Left ventricle myocardium inferior (tissue), 1 donor: ENCODE results near the gene KANSL1. TPM values are rescaled to one million over a fixed set of nuclear protein-coding genes. Genes with fewer than 3 reads are reported as not detected.

Source experiments
- DNase-seq: peaks from one replicate; pipeline ENCODE4 v3.0.0-alpha.2; 2020
- H3K27ac ChIP-seq: fragments of 200-600 bp; replicated peaks from 2 replicates; pipeline ENCODE4 v1.8.0; 2021
- H3K27me3 ChIP-seq: fragments of 200-600 bp; 2 replicates; pipeline ENCODE4 v1.8.0; 2021; ENCODE audit warnings: low read depth
- H3K36me3 ChIP-seq: fragments of 200-600 bp; 2 replicates; pipeline ENCODE4 v1.8.0; 2021
- H3K4me1 ChIP-seq: fragments of 200-600 bp; 2 replicates; pipeline ENCODE4 v1.8.0; 2021
- H3K4me3 ChIP-seq: fragments of 200-600 bp; 2 replicates; pipeline ENCODE4 v1.8.0; 2021; ENCODE audit warnings: mild to moderate bottlenecking, moderate library complexity
- H3K9me3 ChIP-seq: fragments of 200-600 bp; replicated peaks from 2 replicates; pipeline ENCODE4 v1.8.0; 2021
- intact Hi-C: fragments of 100-400 bp; cut with micrococcal nuclease; formaldehyde crosslinking; loops from one replicate; pipeline ENCODE4 v1.11.0; 2022
- total RNA-seq: library from RNA; stranded (reverse); fragmentation: NEBNext Ultra II Directional; extraction: Animal tissue kit (Norgen Biotek cat#: 25700); gene quantifications from one replicate; pipeline ENCODE4 v1.2.1, GENCODE V29; 2021
- TF ChIP-seq, protein P1 (sequence below): fragments of 200-600 bp; IDR thresholded peaks from 2 replicates; pipeline ENCODE4 v1.8.0; 2021; ENCODE audit warnings: antibody characterized with exemption, mild to moderate bottlenecking, borderline replicate concordance
- donor health status: DM: no; HTN: yes; CAD: no; lungs with severe emphysema.

The KANSL1 gene
- total RNA-seq, 1 donor from 2014 or later = 23.7 TPM

DNA sequence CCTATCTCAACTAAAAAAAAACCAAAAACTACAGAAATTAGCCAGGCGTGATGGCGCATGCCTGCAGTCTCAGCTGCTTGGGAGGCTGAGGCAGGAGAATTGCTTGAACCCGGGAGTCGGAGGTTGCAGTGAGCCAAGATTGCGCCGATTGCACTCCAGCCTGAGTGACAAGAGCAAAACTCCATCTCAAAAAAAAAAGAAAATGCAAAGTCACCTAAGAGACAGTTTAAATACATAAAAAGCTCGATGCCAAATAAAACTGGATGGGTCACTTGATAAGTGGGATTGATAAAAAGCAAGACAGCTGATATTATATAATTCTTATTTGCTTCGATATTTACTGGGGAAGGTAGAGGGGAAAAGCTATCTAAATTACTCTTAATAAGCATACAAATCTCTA is 15.8 kb upstream of the KANSL1 start:
- Histone ChIP-seq H3K36me3 (peaks cover 3% of the 10 kb centered on the region), H3K4me1 (peaks cover 28% of the 10 kb centered on the region), H3K4me3 (no peak overlapping the region), H3K27me3 (no peaks in the 10 kb centered on the region), H3K27ac (no peak overlapping the region), H3K9me3 (peaks cover 11% of the 10 kb centered on the region)
- TF ChIP-seq, protein P1, sequence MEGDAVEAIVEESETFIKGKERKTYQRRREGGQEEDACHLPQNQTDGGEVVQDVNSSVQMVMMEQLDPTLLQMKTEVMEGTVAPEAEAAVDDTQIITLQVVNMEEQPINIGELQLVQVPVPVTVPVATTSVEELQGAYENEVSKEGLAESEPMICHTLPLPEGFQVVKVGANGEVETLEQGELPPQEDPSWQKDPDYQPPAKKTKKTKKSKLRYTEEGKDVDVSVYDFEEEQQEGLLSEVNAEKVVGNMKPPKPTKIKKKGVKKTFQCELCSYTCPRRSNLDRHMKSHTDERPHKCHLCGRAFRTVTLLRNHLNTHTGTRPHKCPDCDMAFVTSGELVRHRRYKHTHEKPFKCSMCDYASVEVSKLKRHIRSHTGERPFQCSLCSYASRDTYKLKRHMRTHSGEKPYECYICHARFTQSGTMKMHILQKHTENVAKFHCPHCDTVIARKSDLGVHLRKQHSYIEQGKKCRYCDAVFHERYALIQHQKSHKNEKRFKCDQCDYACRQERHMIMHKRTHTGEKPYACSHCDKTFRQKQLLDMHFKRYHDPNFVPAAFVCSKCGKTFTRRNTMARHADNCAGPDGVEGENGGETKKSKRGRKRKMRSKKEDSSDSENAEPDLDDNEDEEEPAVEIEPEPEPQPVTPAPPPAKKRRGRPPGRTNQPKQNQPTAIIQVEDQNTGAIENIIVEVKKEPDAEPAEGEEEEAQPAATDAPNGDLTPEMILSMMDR = no peak
- no peak for DNase-seq
- intact Hi-C loops = no loop called here

DNA sequence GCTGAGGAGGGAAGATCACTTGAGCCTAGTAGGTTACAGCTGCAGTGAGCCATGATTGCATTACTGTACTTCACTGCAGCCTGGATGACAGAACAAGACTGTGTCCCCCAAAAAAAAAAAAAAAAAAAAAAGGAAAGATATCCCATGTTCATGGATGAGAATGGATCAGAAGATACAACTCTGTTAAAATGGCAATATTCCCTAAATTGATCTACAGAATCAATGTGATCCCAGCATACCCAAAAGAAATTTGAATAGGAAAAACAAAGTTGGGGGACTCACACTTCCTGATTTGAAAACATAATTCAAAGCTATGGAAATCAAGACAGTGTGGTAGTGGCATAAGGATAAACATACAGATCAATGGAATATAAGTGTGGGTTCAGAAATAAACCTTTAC is 12.7 kb upstream of the KANSL1 start:
- TF ChIP-seq, protein P1 = no peak
- DNase-seq = no peak

DNA sequence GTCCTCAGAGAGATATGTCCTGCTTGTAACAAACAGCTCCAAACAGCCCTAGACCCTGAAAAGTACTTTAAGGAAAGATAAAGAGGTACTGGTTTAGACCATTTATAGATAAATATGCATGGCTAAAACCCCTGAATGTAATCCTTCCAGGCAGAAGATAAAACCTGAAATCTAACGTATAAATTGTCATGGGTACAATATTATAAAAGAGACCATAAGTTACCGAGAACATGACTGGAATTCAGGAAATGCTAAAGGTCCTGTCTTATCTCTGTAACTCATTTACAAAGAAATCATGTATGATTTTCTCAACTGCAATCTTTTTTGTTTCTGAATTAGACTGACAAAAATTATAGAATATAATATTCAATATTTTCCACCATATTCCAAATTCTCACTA is 9.2 kb upstream of the KANSL1 start:
- TF ChIP-seq, protein P1 = no peak
- Histone ChIP-seq H3K4me1 (peaks cover 14% of the 10 kb centered on the region), H3K27me3 (no peaks in the 10 kb centered on the region), H3K4me3 (no peak overlapping the region), H3K36me3 (peaks cover 3% of the 10 kb centered on the region), H3K9me3 (peaks cover 11% of the 10 kb centered on the region), H3K27ac (no peak overlapping the region)
- intact Hi-C loops = no loop called here
- no peak for DNase-seq

More for the DNA sequence above, 12.7 kb upstream of the KANSL1 start:
- Histone ChIP-seq H3K4me3 (no peak overlapping the region), H3K4me1 (peaks cover 6% of the 10 kb centered on the region), H3K9me3 (peaks cover 11% of the 10 kb centered on the region), H3K27me3 (no peaks in the 10 kb centered on the region), H3K27ac (no peak overlapping the region), H3K36me3 (peaks cover 3% of the 10 kb centered on the region)
- intact Hi-C loops = no loop called here

DNA sequence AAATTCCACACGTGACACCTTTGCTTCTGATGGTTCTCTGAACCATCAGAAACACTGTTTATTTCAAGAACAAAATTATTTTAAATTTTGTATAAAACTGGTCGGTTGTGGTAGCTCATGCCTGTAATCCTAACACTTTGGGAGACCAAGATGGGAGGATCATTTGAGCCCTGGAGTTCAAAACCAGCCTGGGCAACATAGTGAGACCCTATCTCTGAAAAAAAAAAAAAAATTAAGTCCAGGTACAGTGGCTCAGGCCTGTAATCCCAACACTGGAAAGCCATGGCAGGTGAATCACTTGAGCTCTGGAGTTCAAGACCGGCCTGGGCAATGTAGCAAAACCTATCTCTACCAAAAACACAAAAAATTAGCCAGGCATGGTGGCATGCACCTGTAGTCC is 8.3 kb upstream of the KANSL1 start:
- no peak for DNase-seq
- intact Hi-C loops = no loop called here
- no peak overlapping the region for H3K4me3 ChIP-seq
- peaks cover 11% of the 10 kb centered on the region for H3K9me3 ChIP-seq
- TF ChIP-seq, protein P1 = no peak
- H3K27me3 ChIP-seq = no peaks in the 10 kb centered on the region
- peaks cover 3% of the 10 kb centered on the region for H3K36me3 ChIP-seq
- H3K4me1 ChIP-seq = peaks cover 19% of the 10 kb centered on the region
- no peak overlapping the region for H3K27ac ChIP-seq

DNA sequence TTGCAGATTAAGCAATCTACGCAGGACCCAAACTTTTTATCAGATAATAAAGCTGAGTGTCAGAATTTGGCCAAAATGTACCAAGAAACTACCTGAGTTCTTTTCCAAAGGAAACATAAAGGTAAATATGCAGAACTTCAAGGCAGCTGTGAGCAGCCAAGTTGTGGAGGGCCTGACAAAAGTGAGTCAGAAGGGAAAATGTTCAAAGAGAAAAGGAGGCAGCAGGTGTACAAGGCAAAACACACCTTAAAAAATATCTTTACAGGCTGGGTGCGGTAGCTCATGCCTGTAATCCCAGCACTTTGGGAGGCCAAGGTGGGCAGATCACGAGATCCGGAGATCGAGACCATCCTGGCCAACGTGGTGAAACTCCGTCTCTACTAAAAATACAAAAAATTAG is 7.0 kb upstream of the KANSL1 start:
- H3K27me3 ChIP-seq = no peaks in the 10 kb centered on the region

More for the DNA sequence above, 7.0 kb upstream of the KANSL1 start:
- Histone ChIP-seq H3K4me1 (peaks cover 20% of the 10 kb centered on the region), H3K36me3 (no peaks in the 10 kb centered on the region), H3K27ac (no peak overlapping the region), H3K4me3 (no peak overlapping the region), H3K9me3 (no peaks in the 10 kb centered on the region)
- DNase-seq = no peak
- intact Hi-C loops = no loop called here
- TF ChIP-seq, protein P1 = no peak
